ENCODE results near the gene FBXW5.
A peak's percentile ranks its signal among the peaks of the same experiment; 100 is the strongest.

Gene FBXW5

GRCh38 chr9:136949817-136950655 lies 5.5 kb upstream of the FBXW5 start:
- FAIRE-seq (peak; percentile 97), DNase-seq (ENCODE audit: low spot score) (peak; percentile 99)

- DNase-seq (ENCODE audit: low spot score) (no peak), FAIRE-seq (no peak)
Observed at GRCh38 chr9:136949239-136949816, 4.8 kb upstream of the FBXW5 start.

- no peak for FAIRE-seq
- no peak for DNase-seq (ENCODE audit: low spot score)
Observed at GRCh38 chr9:136947955-136948510, 3.5 kb upstream of the FBXW5 start.

- FAIRE-seq (no peak), DNase-seq (ENCODE audit: low spot score) (no peak)
Observed at GRCh38 chr9:136947028-136947891, 2.7 kb upstream of the FBXW5 start.

- FAIRE-seq: no peak
- DNase-seq (ENCODE audit: low spot score): no peak
Observed at GRCh38 chr9:136946228-136947027, 1.9 kb upstream of the FBXW5 start.

GRCh38 chr9:136945333-136946227 lies 1.0 kb upstream of the FBXW5 start:
- no peak for FAIRE-seq
- DNase-seq (ENCODE audit: low spot score): no peak

GRCh38 chr9:136944212-136944518 lies 373 bp downstream of the FBXW5 start:
- FAIRE-seq (no peak), DNase-seq (ENCODE audit: low spot score) (peak; percentile 69)

- FAIRE-seq (no peak), DNase-seq (ENCODE audit: low spot score) (peak; percentile 52)
Observed at GRCh38 chr9:136943291-136944211, 987 bp downstream of the FBXW5 start.

- DNase-seq (ENCODE audit: low spot score) (no peak), FAIRE-seq (no peak)
Observed at GRCh38 chr9:136942881-136943230, 1.7 kb downstream of the FBXW5 start.

GRCh38 chr9:136942112-136942880 lies 2.2 kb downstream of the FBXW5 start:
- FAIRE-seq (no peak), DNase-seq (ENCODE audit: low spot score) (no peak)

GRCh38 chr9:136941231-136942111 lies 3.1 kb downstream of the FBXW5 start:
- FAIRE-seq (no peak), DNase-seq (ENCODE audit: low spot score) (no peak)

GRCh38 chr9:136940526-136941230 lies 3.9 kb downstream of the FBXW5 start:
- DNase-seq (ENCODE audit: low spot score) (no peak), FAIRE-seq (no peak)

GRCh38 chr9:136939996-136940525 lies 4.5 kb downstream of the FBXW5 start:
- DNase-seq (ENCODE audit: low spot score) (no peak), FAIRE-seq (no peak)

GRCh38 chr9:136939431-136939995 lies 5.0 kb downstream of the FBXW5 start:
- FAIRE-seq (no peak), DNase-seq (ENCODE audit: low spot score) (no peak)

- DNase-seq (ENCODE audit: low spot score): no peak
- no peak for FAIRE-seq
Observed at GRCh38 chr9:136937186-136938001, 7.1 kb downstream of the FBXW5 start.

All from urothelium cell line (cell line).